Loucy (cell line): Measurements from ENCODE around the gene SEMA5B.

Experiments used
- H2AFZ ChIP-seq: fragments of 200-600 bp; sonication (generic); 2 replicates; pipeline ENCODE4 v1.6.0; 2016; ENCODE audit warnings: antibody characterized with exemption, mild to moderate bottlenecking, low read length, moderate library complexity
- H3F3A ChIP-seq: fragments of 200-600 bp; 2 replicates; pipeline ENCODE4 v1.6.0; 2016; ENCODE audit warnings: antibody characterized with exemption, low read depth, mild to moderate bottlenecking
- H3K27me3 ChIP-seq: fragments of 200-600 bp; sonication (generic); 2 replicates; pipeline ENCODE4 v1.6.1; 2014; ENCODE audit warnings: low read length, mild to moderate bottlenecking; ENCODE audit not compliant: insufficient read depth, poor library complexity, severe bottlenecking
- H3K36me3 ChIP-seq: fragments of 200-600 bp; sonication (generic); 2 replicates; pipeline ENCODE4 v1.6.1; 2016; ENCODE audit warnings: low read length; ENCODE audit not compliant: insufficient read depth
- H3K4me1 ChIP-seq: fragments of 200-600 bp; sonication (generic); 2 replicates; pipeline ENCODE4 v1.5.1; 2014; ENCODE audit warnings: low read length, mild to moderate bottlenecking; ENCODE audit not compliant: insufficient read depth, poor library complexity, severe bottlenecking
- H3K4me2 ChIP-seq: fragments of 200-600 bp; sonication (generic); 2 replicates; pipeline ENCODE4 v1.6.0; 2014; ENCODE audit warnings: antibody characterized with exemption, low read length, low read depth, mild to moderate bottlenecking; ENCODE audit not compliant: poor library complexity, severe bottlenecking
- H3K4me3 ChIP-seq: fragments of 200-600 bp; sonication (generic); 2 replicates; pipeline ENCODE4 v1.5.1; 2014; ENCODE audit warnings: low read length, mild to moderate bottlenecking, mixed read lengths; ENCODE audit not compliant: poor library complexity, severe bottlenecking
- H3K79me2 ChIP-seq: fragments of 200-600 bp; sonication (generic); 2 replicates; pipeline ENCODE4 v1.6.1; 2014; ENCODE audit warnings: low read length; ENCODE audit not compliant: insufficient read depth
- H3K9ac ChIP-seq: fragments of 200-600 bp; sonication (generic); 2 replicates; pipeline ENCODE4 v1.6.0; 2014; ENCODE audit warnings: mild to moderate bottlenecking, low read depth, low read length, moderate library complexity; ENCODE audit not compliant: poor library complexity, severe bottlenecking
- H3K9me2 ChIP-seq: fragments of 200-600 bp; sonication (generic); replicated peaks from 2 replicates; pipeline ENCODE4 v1.6.1; 2016; ENCODE audit warnings: low read depth, low read length, mixed read lengths
- H3K9me3 ChIP-seq: fragments of 200-600 bp; sonication (generic); 2 replicates; pipeline ENCODE4 v1.6.1; 2014; ENCODE audit warnings: mild to moderate bottlenecking, antibody characterized with exemption, low read length, low read depth; ENCODE audit not compliant: insufficient read depth
- H4K20me1 ChIP-seq: fragments of 200-600 bp; sonication (generic); 2 replicates; pipeline ENCODE4 v1.6.0; 2014; ENCODE audit warnings: antibody characterized with exemption, low read length, mild to moderate bottlenecking; ENCODE audit not compliant: insufficient read depth, poor library complexity, severe bottlenecking
- EZH2phosphoT487 ChIP-seq: fragments of 200-600 bp; IDR thresholded peaks from 2 replicates; pipeline ENCODE4 v1.6.1; 2018; ENCODE audit warnings: antibody characterized with exemption, mild to moderate bottlenecking, moderate library complexity, borderline replicate concordance
- TF ChIP-seq, protein P1 (sequence below): fragments of 200-600 bp; sonication (generic); conservative IDR thresholded peaks from 2 replicates; pipeline ENCODE4 v1.5.1; 2014; ENCODE audit warnings: mild to moderate bottlenecking, antibody characterized with exemption, low read length

SEMA5B gene

DNA sequence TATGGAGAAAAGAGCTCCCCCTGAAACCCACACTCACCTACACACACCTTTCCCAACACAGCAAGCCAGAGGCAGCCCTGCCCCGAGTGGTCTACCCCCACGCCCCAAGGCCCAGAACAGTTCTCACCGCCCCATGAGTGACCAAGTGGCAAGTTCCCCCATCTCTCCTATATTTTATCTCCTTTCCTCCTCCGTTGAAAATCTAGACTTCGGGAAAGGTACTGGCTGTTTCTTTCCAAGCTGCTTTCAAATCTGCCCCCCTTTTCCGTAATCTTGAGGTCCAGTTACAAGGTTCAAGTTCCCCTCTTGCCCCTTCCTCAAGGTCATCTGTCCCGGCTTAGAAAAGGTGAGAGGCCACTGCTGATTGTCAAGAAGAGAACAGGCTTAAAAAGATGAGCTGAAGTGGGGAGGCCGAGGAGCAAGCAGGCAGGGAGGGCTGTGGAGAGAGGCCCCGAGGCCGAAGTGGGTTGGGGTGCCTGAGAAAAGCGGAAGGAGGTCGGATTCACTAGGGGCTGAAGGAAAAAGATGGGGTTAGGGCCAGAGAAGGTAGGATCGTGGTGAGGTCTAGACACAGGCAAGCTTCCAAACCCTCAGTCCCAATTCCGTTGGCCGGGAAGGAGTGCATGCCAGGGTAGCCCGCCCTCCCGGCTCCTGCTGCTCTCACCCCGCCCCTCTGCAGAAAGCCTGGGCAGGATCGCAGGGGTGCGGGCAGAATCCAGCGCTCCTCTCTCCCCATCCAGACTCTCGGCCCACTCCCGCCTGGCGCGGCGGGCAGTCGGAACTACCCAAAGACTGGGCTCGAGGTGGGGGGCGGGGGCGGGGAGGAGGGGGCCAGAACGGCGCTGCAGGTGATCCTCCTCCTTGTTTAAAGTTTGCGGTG lies 1.7 kb downstream of the SEMA5B start:
- Histone ChIP-seq H3K4me3 (no peak overlapping the region), H3K9ac (no peak overlapping the region), H3K4me1 (peaks cover 16% of the 10 kb centered on the region), H4K20me1 (no peaks in the 10 kb centered on the region), H2AFZ (no peak overlapping the region), H3K9me3 (no peaks in the 10 kb centered on the region), H3K9me2 (no peaks in the 10 kb centered on the region), H3K4me2 (no peak overlapping the region), H3K27me3 (peaks cover 9% of the 10 kb centered on the region), H3K36me3 (no peaks in the 10 kb centered on the region), H3K79me2 (no peaks in the 10 kb centered on the region), H3F3A (no peaks in the 10 kb centered on the region)
- no peak for TF ChIP-seq EZH2phosphoT487
- TF ChIP-seq, protein P1, sequence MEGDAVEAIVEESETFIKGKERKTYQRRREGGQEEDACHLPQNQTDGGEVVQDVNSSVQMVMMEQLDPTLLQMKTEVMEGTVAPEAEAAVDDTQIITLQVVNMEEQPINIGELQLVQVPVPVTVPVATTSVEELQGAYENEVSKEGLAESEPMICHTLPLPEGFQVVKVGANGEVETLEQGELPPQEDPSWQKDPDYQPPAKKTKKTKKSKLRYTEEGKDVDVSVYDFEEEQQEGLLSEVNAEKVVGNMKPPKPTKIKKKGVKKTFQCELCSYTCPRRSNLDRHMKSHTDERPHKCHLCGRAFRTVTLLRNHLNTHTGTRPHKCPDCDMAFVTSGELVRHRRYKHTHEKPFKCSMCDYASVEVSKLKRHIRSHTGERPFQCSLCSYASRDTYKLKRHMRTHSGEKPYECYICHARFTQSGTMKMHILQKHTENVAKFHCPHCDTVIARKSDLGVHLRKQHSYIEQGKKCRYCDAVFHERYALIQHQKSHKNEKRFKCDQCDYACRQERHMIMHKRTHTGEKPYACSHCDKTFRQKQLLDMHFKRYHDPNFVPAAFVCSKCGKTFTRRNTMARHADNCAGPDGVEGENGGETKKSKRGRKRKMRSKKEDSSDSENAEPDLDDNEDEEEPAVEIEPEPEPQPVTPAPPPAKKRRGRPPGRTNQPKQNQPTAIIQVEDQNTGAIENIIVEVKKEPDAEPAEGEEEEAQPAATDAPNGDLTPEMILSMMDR, result no peak

DNA sequence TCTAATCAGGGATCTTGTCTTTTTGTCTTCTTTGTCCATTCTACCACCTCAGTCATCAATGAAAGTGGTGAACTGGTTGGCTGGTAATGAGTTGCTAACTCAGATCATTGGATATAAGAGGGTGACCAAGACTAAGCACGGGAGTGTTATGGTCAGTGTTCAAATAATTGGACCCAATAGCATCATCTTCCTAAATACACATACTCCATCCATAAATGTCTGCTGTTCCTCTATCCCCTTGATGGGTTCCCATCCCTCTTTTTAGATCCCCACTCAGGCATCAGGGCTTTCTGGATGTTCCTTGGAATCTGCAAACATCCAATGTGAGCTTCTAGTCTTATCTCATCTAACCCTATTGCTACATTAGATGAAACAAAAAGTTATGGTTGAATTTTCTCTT lies 3.5 kb downstream of the SEMA5B start:
- no peak overlapping the region for H3K4me2 ChIP-seq
- no peak overlapping the region for H2AFZ ChIP-seq
- H3K27me3 ChIP-seq, result peaks cover 9% of the 10 kb centered on the region
- H3K36me3 ChIP-seq, result no peaks in the 10 kb centered on the region
- no peaks in the 10 kb centered on the region for H3K79me2 ChIP-seq
- no peak overlapping the region for H3K9ac ChIP-seq
- no peaks in the 10 kb centered on the region for H4K20me1 ChIP-seq
- no peaks in the 10 kb centered on the region for H3F3A ChIP-seq
- TF ChIP-seq, protein P1, result no peak
- TF ChIP-seq EZH2phosphoT487, result no peak
- H3K4me1 ChIP-seq, result peaks cover 11% of the 10 kb centered on the region
- H3K9me2 ChIP-seq, result no peaks in the 10 kb centered on the region
- no peak overlapping the region for H3K4me3 ChIP-seq
- H3K9me3 ChIP-seq, result no peaks in the 10 kb centered on the region

DNA sequence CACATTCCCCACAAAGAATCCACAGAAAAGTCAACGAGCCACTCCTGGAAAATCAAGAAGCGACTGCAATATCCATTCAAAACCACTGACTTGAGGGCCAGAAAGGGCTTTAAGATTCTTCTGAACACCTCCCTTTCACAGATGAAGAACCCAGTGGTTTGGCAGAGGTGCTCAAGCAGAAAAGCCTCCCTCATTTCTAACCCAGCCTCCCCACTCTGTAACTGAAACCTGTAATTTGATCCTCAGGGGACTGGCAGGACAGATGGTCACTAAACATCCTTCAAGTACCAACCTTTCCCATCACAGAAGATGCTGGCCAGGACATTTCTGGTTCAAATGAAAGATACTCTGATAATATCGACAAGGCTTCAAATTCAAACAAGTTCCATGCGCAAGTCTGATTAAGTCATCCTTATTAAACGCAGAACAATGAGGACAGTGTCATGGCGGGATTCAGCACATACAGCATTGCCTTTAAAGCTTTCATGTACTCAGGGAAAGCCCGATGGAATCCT lies 5.5 kb downstream of the SEMA5B start:
- Histone ChIP-seq H3K79me2 (no peaks in the 10 kb centered on the region), H3K4me3 (no peak overlapping the region), H2AFZ (no peak overlapping the region), H3K36me3 (no peaks in the 10 kb centered on the region), H3K4me1 (no peaks in the 10 kb centered on the region), H3K4me2 (no peak overlapping the region), H3K9ac (no peak overlapping the region), H3K9me3 (no peaks in the 10 kb centered on the region), H3K27me3 (peaks cover 3% of the 10 kb centered on the region), H3F3A (no peaks in the 10 kb centered on the region), H3K9me2 (no peaks in the 10 kb centered on the region), H4K20me1 (no peaks in the 10 kb centered on the region)
- TF ChIP-seq, protein P1, result no peak
- no peak for TF ChIP-seq EZH2phosphoT487
